T-helper 1 cell treated with Interleukin-12 subunit alpha and Interleukin-12 subunit beta and Interleukin-4 antibody, amounts not matched to agents 30 μg/mL and 1 μg/mL, for 36 hours (primary cell): Measurements from ENCODE around the gene SPIN2B.
"Not testable (repeated sequence)": the region's sequence is repeated elsewhere in the genome, so short reads cannot be mapped to it uniquely, and the experiment has no call there.

Experiments
- H3K27ac Mint-ChIP-seq: one replicate; pipeline ENCODE4 v1.8.0; 2021; ENCODE audit warnings: mild to moderate bottlenecking, mixed read lengths
- H3K27me3 Mint-ChIP-seq: one replicate; pipeline ENCODE4 v1.8.0; 2021; ENCODE audit warnings: low read depth, mixed read lengths
- H3K36me3 Mint-ChIP-seq: one replicate; pipeline ENCODE4 v1.8.0; 2021; ENCODE audit warnings: low read depth, mixed read lengths
- H3K4me1 Mint-ChIP-seq: one replicate; pipeline ENCODE4 v1.8.0; 2021; ENCODE audit warnings: low read depth, mixed read lengths
- H3K4me3 Mint-ChIP-seq: one replicate; pipeline ENCODE4 v1.8.0; 2021; ENCODE audit warnings: mild to moderate bottlenecking, moderate library complexity, mixed read lengths
- H3K9me3 Mint-ChIP-seq: one replicate; pipeline ENCODE4 v1.8.0; 2021; ENCODE audit warnings: mixed read lengths

Gene SPIN2B

DNA sequence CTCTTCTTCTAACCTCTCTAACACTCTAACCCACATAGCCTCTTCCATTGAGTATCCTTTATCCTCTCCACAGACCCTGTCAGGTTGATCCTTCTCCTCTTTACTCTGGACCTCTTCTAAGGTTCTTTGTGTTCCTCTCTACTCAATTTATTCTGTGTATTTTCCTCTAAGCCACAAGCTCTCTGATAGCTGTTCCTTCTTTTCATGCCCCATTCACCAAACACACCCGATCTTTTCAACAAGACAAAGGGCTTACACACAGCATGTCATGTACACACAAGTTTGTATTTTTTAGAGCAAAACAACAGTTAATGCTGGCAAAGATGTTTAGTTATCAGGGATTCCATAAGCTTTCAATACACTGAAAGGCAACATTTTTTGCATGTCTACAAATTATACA, 1.9 kb downstream of the SPIN2B start:
- peaks cover 3% of the 10 kb centered on the region for H3K36me3 Mint-ChIP-seq
- H3K4me3 Mint-ChIP-seq: no peak overlapping the region
- no peak overlapping the region for H3K27ac Mint-ChIP-seq
- H3K9me3 Mint-ChIP-seq: no peaks in the 10 kb centered on the region
- H3K4me1 Mint-ChIP-seq: peaks cover 5% of the 10 kb centered on the region
- H3K27me3 Mint-ChIP-seq: no peaks in the 10 kb centered on the region

DNA sequence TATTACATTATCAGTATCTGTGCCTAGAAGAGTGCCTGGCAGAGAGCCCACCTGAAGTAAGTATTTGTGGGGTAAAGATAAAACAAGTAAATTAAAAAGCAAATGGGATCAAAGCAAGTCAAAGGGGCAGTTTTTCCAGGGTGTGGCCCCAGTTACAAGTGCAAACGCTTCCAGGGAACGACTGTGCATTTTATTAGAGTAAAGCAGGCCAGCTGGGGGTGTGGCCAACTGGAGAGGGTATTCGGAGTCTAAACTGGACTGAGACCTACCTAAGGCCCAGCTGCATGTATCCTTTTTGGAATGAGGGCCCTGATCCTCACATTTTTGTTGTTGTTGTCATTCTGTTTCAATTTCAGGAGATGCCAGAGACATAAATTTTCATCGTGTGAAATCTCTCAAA, 3.8 kb downstream of the SPIN2B start:
- H3K36me3 Mint-ChIP-seq, H3K27ac Mint-ChIP-seq, H3K27me3 Mint-ChIP-seq, H3K9me3 Mint-ChIP-seq, H3K4me1 Mint-ChIP-seq, H3K4me3 Mint-ChIP-seq: not testable (repeated sequence)

DNA sequence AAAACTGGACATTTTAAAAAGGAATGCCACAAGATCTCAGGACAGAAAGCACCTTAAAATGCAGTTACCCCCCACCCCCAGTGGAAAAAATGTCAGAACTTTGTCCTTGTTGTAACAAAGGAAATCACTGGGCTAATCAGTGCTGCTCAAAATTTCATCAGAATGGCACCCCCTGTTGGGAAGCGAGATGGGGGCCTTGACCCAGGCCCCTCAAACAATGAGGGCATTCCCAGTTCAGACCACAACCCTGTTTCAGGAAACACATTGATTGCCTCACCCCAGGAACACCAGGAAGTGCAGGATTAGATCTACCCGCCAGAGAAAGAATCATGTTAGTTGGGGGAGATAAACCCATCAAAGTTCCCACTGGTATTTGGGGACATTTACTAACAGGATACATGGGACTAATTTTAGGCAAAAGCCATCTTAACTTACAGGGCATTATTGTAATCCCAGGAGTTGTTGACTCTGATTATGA, 16.4 kb downstream of the SPIN2B start:
- Mint-ChIP-seq H3K4me1 (peaks cover 2% of the 10 kb centered on the region), H3K27ac (no peak overlapping the region), H3K9me3 (no peaks in the 10 kb centered on the region), H3K27me3 (no peaks in the 10 kb centered on the region), H3K4me3 (no peak overlapping the region), H3K36me3 (peaks cover 6% of the 10 kb centered on the region)

DNA sequence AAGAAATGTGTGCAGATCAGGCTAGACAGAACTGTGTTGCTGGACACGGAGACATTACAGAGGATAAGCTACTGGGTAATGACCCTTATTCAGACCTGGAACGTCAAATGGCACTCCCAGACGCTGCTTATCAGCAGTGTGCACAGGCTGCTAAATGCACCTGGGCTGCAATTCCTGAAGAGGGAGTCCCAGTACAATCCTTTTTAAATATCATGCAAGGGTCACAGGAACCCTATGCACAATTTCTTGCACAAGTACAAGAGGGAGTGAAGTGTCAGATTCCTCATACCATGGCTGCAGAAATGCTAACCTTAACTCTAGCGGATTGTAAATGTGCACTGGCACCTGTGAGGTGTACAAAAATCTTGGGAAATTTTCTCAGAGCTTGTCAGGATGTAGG, 16.9 kb downstream of the SPIN2B start:
- Mint-ChIP-seq H3K4me1 (peaks cover 2% of the 10 kb centered on the region), H3K9me3 (no peaks in the 10 kb centered on the region), H3K4me3 (no peak overlapping the region), H3K27ac (no peak overlapping the region), H3K36me3 (peaks cover 6% of the 10 kb centered on the region), H3K27me3 (no peaks in the 10 kb centered on the region)

DNA sequence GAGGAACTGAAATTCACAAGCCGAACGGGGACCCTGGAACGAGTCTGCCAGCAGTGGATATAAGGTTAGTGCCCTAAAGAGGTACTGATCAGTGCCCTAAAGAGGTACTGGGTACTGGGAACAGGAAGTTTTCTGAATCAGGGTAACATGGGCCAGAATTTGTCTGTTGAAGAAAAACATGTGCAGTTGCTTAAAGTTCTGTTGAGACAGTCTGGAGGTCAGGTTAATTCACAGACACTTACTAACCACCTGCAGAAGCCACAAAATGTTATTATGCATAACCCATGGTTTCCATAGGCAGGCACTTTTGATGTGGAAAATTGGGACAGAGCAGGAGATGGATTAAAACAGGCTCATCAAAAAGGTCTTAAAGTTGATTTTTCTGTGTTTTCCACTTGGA, 17.9 kb downstream of the SPIN2B start:
- no peaks in the 10 kb centered on the region for H3K27me3 Mint-ChIP-seq
- H3K9me3 Mint-ChIP-seq: peaks cover 8% of the 10 kb centered on the region
- peaks cover 9% of the 10 kb centered on the region for H3K36me3 Mint-ChIP-seq
- H3K27ac Mint-ChIP-seq: no peak overlapping the region
- no peak overlapping the region for H3K4me3 Mint-ChIP-seq
- peaks cover 2% of the 10 kb centered on the region for H3K4me1 Mint-ChIP-seq

DNA sequence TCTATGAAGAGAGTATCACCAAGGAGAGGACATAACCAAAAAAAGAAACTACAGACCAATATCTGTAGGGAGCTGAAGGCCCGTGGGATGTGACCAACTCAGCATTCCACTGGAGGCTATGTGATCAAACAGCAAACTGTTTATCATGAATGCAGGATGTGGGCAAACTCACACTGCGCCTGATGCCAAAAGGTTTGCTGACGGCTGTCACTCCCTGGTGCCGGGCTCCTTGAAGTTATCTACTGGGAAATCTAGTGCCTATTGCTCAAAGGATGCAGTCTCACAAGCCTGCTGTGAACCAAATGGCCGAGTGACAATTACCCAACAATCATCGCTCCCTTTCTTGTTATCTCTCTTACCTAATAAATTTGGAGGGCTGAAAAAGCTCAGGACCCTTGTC, 18.4 kb downstream of the SPIN2B start:
- peaks cover 14% of the 10 kb centered on the region for H3K36me3 Mint-ChIP-seq
- peaks cover 11% of the 10 kb centered on the region for H3K9me3 Mint-ChIP-seq
- H3K27ac Mint-ChIP-seq, H3K4me1 Mint-ChIP-seq, H3K27me3 Mint-ChIP-seq, H3K4me3 Mint-ChIP-seq: not testable (repeated sequence)

DNA sequence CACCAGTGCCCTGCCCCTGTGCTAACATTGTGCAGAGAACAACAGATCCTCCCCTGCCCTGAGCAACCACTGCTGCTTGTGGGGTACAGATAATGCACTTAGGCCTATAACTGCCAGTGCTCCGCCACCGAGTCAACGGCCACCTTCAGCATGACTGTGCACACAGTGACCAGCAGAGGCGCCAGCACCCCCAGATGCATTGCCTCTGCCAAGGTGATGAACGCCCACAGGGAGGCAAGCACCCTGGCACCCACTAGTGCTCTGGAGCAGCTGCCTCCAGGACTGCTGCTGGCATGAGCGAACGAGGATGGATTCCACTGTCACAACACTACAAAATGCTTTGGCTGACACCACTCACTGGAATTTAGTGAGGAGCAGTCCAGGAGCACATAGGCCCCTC, 38.2 kb downstream of the SPIN2B start:
- Mint-ChIP-seq H3K9me3 (peaks cover 14% of the 10 kb centered on the region), H3K27me3 (no peaks in the 10 kb centered on the region)

DNA sequence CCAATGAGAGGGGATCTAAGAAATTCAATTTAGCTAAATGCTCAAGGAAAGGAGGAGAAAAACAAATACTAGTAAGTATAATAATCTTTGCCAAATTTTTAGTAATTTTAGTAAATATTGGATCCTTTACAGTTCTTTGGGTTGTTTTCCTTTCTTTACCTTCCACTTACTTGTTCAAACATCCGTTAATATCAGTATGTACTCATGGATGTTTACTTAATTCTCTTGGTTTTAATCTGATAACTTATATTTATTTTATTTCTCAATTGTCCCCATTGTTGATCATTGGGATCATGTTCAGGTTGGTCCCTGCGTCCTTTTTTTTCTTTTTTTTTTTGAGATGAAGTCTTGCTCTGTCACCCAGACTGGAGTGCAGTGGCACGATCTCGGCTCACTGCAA, 46.9 kb downstream of the SPIN2B start:
- Mint-ChIP-seq H3K36me3 (peaks cover 2% of the 10 kb centered on the region), H3K27ac (no peak overlapping the region), H3K4me1 (no peaks in the 10 kb centered on the region), H3K9me3 (no peaks in the 10 kb centered on the region), H3K4me3 (no peak overlapping the region), H3K27me3 (no peaks in the 10 kb centered on the region)

More for the DNA sequence above, 38.2 kb downstream of the SPIN2B start:
- Mint-ChIP-seq H3K4me1 (no peaks in the 10 kb centered on the region), H3K4me3 (no peak overlapping the region), H3K36me3 (peaks cover 5% of the 10 kb centered on the region), H3K27ac (no peak overlapping the region)

DNA sequence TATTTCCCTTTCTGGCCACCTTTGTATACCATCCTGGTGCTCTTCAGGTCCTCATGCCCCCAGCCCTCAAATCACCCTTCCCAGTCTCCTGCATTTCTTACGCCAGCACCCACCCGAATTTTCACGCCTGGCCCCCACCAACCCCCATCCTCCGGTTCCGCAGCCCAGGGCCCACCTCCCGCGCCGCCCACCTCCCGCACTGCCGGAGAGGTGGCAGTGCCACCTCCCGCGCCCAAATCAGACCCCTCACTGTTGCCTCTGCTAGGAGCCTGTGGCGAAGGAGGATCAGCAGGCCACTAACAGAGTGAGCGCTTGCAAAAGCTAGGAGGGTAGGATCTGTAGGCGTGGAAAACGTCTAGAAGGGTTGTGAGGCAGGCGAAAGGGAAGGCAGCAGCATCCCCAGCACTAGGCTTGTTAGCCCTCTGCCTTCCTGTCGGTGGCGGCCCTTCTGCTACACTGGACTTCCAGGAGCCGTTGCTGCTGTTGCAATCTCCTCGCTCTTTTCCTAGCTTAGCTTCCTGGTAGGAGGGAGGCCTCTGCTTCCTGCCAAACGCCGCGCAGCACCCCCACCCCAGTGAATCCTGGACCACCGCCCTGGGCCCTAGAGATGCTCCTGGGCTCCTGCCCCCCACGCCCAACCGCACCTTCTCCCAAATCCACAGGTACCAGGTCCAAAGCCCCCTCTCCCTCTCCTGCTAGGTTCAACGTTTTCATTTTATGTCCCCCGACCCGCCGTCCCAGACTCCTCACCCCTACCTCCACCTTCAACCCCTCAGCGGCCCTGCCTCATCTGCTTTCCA, 51.0 kb downstream of the SPIN2B start:
- Mint-ChIP-seq H3K4me3 (no peak overlapping the region), H3K27ac (no peak overlapping the region), H3K9me3 (peaks cover 4% of the 10 kb centered on the region), H3K27me3 (peaks cover 5% of the 10 kb centered on the region), H3K4me1 (no peaks in the 10 kb centered on the region), H3K36me3 (no peaks in the 10 kb centered on the region)
